Stimulated activated CD4-positive, alpha-beta T cell treated with anti-CD3 and anti-CD28 coated beads, Interleukin-2, amount 100 ng/mL, for 48 hours (primary cell): ENCODE measurements around the gene KLF12.

ENCODE experiments used
- DNase-seq, 2 donors: peaks; one replicate each; pipeline ENCODE4 v3.0.0-alpha.2; 2020

The KLF12 gene

GRCh38 chr13:74102691-74103090 is 31.5 kb downstream of the KLF12 start:
- DNase-seq: no peak

- no peak for DNase-seq
Measured at GRCh38 chr13:74101436-74101835, 32.8 kb downstream of the KLF12 start.

GRCh38 chr13:74098077-74098476 is 36.1 kb downstream of the KLF12 start:
- no peak for DNase-seq

- no peak for DNase-seq
Measured at GRCh38 chr13:74097116-74097515, 37.1 kb downstream of the KLF12 start.

- DNase-seq: no peak
Measured at GRCh38 chr13:74093691-74094090, 40.5 kb downstream of the KLF12 start.

GRCh38 chr13:74092711-74093110 is 41.5 kb downstream of the KLF12 start:
- no peak for DNase-seq

- no peak for DNase-seq
Measured at GRCh38 chr13:74090869-74091605, 43.2 kb downstream of the KLF12 start.

- DNase-seq: no peak
Measured at GRCh38 chr13:74090397-74090796, 43.8 kb downstream of the KLF12 start.

- DNase-seq: no peak
Measured at GRCh38 chr13:74087357-74087756, 46.8 kb downstream of the KLF12 start.
